ENCODE measurements around the gene LRP4.
"Not testable (repeated sequence)": the region's sequence is repeated elsewhere in the genome, so short reads cannot be mapped to it uniquely, and the experiment has no call there.

Gene LRP4

DNA sequence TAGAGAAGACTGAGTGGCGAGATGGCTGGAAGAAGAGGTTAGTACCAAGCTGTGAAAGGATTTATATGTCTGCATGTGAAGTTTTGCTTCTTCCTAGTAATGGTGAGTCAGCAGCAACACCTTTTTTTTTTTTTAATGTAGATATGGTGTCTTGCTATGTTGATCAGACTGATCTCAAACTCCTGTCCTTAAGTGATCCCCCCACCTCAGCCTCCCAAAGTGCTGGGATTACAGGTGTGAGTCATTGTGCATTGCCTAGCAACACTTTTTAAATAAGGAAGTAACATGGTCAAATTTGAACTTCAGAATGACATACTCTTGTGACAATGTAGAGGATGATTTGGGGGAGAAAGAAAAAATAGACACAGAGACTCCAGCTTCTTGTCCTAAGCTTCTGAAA is 11.7 kb upstream of the LRP4 start:
- H3K4me3 ChIP-seq (ENCODE audit: low read length), result no peak overlapping the region
- DNase-seq (ENCODE audit: low read depth, low spot score), result no peak

DNA sequence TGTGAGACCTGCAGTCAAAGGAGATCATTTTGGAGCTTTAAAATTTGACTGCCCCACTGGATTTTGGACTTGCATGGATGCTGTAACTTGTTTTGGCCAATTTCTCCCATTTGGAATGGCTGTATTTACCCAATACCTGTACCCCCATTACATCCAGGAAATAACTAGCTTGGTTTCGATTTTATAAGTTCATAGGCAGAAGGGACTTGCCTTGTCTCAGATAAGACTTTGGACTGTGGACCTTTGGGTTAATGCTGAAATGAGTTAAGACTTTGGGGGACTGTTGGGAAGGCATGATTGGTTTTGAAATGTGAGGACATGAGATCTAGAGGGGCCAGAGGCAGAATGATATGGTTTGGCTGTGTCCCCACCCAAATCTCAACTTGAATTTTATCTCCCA is 10.4 kb upstream of the LRP4 start:
- H3K4me3 ChIP-seq (ENCODE audit: low read length); DNase-seq (ENCODE audit: low read depth, low spot score): not testable (repeated sequence)

DNA sequence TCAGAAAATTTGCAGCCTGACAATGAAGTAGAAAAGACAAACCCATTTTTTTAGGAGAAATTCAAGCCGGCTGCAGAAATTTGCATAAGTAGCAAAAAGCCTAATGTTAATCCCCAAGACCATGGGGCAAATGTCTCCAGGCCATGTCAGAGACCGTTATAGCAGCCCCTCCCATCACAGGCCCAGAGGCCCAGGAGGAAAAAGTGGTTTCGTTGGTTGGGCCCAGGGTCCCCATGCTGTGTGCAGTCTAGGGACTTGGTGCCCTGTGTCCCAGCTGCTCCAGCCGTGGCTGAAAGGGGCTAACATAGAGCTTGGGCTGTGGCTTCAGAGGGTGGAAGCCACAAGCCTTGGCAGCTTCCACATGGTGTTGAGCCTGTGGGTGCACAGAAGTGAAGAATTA is 9.6 kb upstream of the LRP4 start:
- DNase-seq (ENCODE audit: low read depth, low spot score); H3K4me3 ChIP-seq (ENCODE audit: low read length): not testable (repeated sequence)

DNA sequence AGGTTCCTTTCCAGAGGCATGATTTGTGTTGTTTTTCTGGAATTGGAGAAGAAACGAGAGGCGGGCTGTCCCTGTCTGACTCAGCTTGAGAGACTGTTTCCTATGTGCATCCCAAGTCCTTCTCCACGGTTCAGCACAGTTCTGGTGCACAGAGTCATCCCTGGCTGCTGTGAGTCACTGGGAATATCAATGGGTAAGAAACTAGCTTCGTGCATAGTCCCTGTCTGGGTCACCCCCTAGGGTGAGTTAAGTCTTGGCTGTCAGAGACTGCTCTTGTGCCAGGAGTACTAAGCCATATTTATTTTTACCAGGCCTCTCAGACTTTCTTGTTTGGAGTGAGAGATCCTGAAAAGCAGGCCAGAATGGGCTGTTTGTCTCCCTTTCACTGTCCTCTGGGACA is 2.4 kb upstream of the LRP4 start:
- no peak overlapping the region for H3K4me3 ChIP-seq (ENCODE audit: low read length)
- no peak for DNase-seq (ENCODE audit: low read depth, low spot score)

- H3K4me3 ChIP-seq (ENCODE audit: low read length), result peak overlapping the region; percentile 47
- no peak for DNase-seq (ENCODE audit: low read depth, low spot score)
Observed at GRCh38 chr11:46918788-46919513, 601 bp upstream of the LRP4 start.

GRCh38 chr11:46917762-46918082 is 628 bp downstream of the LRP4 start:
- H3K4me3 ChIP-seq (ENCODE audit: low read length), result peak overlapping the region; percentile 46
- DNase-seq (ENCODE audit: low read depth, low spot score), result no peak

DNA sequence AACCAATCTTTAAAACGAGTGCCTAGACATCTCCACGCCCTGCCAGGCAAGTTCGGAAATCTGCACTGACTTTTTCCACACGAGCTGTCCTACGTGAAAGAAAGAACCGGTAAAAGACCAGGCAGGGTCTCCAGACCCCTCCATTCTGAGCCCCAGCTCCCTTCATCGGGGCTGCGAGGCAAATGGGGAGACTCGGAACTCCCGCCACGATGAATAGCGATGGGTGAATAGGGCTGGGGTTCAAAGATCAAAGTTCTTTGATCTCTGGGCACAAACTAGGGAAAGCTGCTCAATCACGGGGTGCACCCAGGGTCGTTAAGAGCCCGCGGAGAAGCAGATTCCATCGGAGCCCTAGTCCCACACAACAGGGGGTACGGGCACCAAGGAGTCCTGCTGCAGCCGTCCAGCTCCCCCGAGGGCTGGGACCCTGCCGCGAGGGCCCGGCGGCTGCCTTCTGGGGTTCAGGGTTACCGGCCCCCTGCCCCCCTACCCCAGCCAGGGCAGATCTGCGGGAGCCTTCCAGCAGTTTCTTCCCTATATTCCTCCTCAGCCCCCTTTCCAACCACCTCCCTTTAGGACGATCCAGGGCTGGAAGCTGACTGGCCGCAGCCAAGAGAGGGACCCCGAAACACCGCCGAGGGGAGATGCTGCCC is 1.1 kb downstream of the LRP4 start:
- no peak for DNase-seq (ENCODE audit: low read depth, low spot score)
- H3K4me3 ChIP-seq (ENCODE audit: low read length), result peak overlapping the region; percentile 46

- no peak for DNase-seq (ENCODE audit: low read depth, low spot score)
- peak overlapping the region; percentile 46 for H3K4me3 ChIP-seq (ENCODE audit: low read length)
Observed at GRCh38 chr11:46916286-46917108, 1.9 kb downstream of the LRP4 start.

- no peak overlapping the region for H3K4me3 ChIP-seq (ENCODE audit: low read length)
- no peak for DNase-seq (ENCODE audit: low read depth, low spot score)
Observed at GRCh38 chr11:46914910-46915309, 3.4 kb downstream of the LRP4 start.

DNA sequence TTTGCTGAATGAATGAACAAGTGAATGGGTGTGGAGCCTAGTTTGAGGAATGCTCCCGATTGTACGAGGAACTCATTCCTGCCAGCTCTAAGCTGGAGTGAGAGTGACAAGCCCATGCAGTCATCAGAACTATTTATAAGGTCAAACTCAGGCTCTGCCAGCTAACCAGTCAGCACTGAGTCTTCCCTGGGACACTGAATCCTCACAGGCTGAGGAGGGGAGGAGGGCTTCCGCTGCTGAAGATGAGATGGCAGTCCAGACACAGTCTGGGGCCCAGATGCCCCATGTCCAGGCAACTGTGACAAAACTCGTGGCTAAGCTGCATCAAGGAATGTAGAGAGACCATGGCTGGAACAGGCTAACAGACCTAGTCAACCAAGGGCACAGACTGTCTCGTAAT is 4.0 kb downstream of the LRP4 start:
- H3K4me3 ChIP-seq (ENCODE audit: low read length), result no peak overlapping the region
- DNase-seq (ENCODE audit: low read depth, low spot score), result no peak

- no peak overlapping the region for H3K4me3 ChIP-seq (ENCODE audit: low read length)
- no peak for DNase-seq (ENCODE audit: low read depth, low spot score)
Observed at GRCh38 chr11:46913484-46913883, 4.9 kb downstream of the LRP4 start.

GRCh38 chr11:46912526-46913150 is 5.7 kb downstream of the LRP4 start:
- no peak overlapping the region for H3K4me3 ChIP-seq (ENCODE audit: low read length)
- no peak for DNase-seq (ENCODE audit: low read depth, low spot score)

DNA sequence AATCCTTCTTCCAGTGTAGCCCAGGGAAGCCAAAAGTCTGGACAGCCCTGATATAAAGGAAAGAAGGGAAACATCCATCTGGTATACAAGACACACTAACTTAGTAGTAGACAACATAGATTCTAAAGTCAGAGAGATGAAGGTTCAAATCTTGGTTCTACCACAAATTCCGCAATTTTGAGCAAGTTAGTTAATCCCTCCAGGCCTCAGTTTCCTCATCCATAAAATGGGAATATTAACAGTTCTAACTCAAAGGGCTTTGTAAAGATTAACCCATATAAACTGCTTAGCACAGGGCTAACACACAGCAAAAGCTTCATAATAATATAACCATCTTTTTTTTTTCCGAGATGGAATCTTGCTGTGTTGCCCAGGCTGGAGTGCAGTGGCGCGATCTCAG is 10.7 kb downstream of the LRP4 start:
- no peak for DNase-seq (ENCODE audit: low read depth, low spot score)
- no peak overlapping the region for H3K4me3 ChIP-seq (ENCODE audit: low read length)

DNA sequence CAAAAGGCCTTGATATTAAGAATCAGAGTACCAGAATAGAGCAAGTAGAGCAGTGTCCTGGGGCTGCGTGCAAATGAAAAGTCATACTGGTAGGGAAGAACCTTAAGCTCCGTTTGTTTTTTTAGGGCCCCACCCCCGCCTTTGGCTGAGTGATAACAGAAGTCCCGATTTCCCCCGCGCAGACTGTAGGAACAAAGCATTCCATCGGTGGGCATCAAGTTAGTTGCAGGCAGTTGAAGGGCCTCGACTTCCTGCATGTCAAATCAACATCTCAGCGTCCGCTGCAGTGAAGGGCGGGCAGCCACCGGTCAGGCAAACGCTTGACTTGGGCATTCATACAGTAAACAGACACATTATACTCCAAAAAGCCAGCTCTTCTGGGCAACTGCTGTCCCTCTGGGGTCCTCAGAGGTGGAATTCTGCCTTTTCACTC is 11.7 kb downstream of the LRP4 start:
- H3K4me3 ChIP-seq (ENCODE audit: low read length), result no peak overlapping the region
- DNase-seq (ENCODE audit: low read depth, low spot score), result no peak

DNA sequence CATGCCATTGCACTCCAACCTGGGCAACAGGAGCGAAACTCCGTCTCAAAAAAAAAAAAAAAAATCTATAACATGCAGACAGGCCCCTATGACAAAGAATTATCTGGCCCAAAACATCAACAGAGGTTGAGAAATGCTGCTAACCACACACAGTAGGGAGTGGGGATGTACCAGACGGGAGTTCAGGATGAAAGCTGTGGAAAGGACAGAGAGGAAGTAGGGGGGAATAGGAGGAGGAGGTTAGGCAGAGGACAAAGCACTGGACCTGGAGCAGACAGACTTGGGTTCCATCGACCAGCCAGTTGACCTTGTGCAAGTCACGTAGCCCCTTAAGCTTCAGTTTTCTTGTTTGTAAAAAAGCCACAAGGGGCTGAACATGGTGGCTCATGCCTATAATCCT is 12.5 kb downstream of the LRP4 start:
- no peak overlapping the region for H3K4me3 ChIP-seq (ENCODE audit: low read length)
- DNase-seq (ENCODE audit: low read depth, low spot score), result no peak

- no peak for DNase-seq (ENCODE audit: low read depth, low spot score)
- no peak overlapping the region for H3K4me3 ChIP-seq (ENCODE audit: low read length)
Observed at GRCh38 chr11:46903846-46904245, 14.5 kb downstream of the LRP4 start.

DNA sequence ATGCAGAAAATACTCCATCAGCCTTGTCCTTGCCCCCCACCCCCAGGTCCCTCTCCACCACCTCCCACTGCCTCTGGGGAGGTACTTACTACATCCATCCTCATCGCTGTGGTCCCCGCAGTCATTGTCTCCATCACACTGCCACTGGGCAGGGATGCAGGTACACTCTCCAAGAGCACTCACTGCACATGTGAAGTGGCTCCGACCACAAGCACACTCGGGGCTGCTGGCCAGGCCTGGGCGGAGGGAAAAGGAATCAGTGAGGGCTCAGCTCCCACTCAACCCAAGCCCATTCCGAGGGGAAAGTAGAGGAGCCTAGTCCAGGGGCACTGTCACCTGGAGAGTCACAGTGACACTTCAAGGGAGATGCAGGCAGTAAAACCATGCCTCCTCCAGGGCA is 15.7 kb downstream of the LRP4 start:
- H3K4me3 ChIP-seq (ENCODE audit: low read length), result no peak overlapping the region
- no peak for DNase-seq (ENCODE audit: low read depth, low spot score)

GRCh38 chr11:46901156-46901555 is 17.2 kb downstream of the LRP4 start:
- H3K4me3 ChIP-seq (ENCODE audit: low read length), result no peak overlapping the region
- no peak for DNase-seq (ENCODE audit: low read depth, low spot score)

GRCh38 chr11:46900091-46900746 is 18.1 kb downstream of the LRP4 start:
- H3K4me3 ChIP-seq (ENCODE audit: low read length), result no peak overlapping the region
- no peak for DNase-seq (ENCODE audit: low read depth, low spot score)
